ENCODE results near the gene RNASEH1.

GRCh38 chr2:3504741-3505140 lies 53.4 kb downstream of the RNASEH1 start:
- TF ChIP-seq EZH2phosphoT487 (conservative IDR thresholded peaks at IDR 0.05; ENCODE audit: low read length): no peak
- no peak for TF ChIP-seq CTCF (IDR thresholded peaks at IDR 0.05; ENCODE audit: insufficient read depth, low read length, poor library complexity, severe bottlenecking)

Measured in SU-DHL-6 (cell line).